Testis (tissue), 2 donors: ENCODE data around the gene PITX3.

Source experiments
- CTCF ChIP-seq, 3 experiments: fragments of 450-650 bp in 2 of 3; fragments of 200-600 bp in 1 of 3; sonication (generic) in 1 of 3; IDR thresholded peaks; one replicate each; pipeline ENCODE4 v1.5.1; 2016 to 2019; ENCODE audit warnings: antibody characterized with exemption in 3 of 3, mild to moderate bottlenecking in 2 of 3, moderate library complexity in 1 of 3
- POLR2A ChIP-seq: fragments of 450-650 bp; IDR thresholded peaks from one replicate; pipeline ENCODE4 v1.6.1; 2017; ENCODE audit warnings: antibody characterized with exemption, mild to moderate bottlenecking, moderate library complexity

- TF ChIP-seq CTCF (IDR thresholded peaks at IDR 0.05) (no peak), POLR2A (no peak)
These were observed 39.2 kb upstream of the PITX3 start for GRCh38 chr10:102280397-102281101.
